K562 (cell line): ENCODE measurements around the gene DHDDS. TPM values are rescaled to one million over a fixed set of nuclear protein-coding genes. Genes with fewer than 3 reads are reported as not detected.
A peak's percentile ranks its signal among the peaks of the same experiment; 100 is the strongest.

Experiments
- BCL6 ChIP-seq: fragments of 250-450 bp; sonication (Bioruptor Pico); IDR thresholded peaks from 2 replicates; pipeline ENCODE4 v1.4.0; 2020
- C11orf30 ChIP-seq: fragments of 450-650 bp; IDR thresholded peaks from 2 replicates; pipeline ENCODE4 v1.6.1; 2016; ENCODE audit warnings: low read depth, mild to moderate bottlenecking
- CBX3 ChIP-seq, 2 experiments: IDR thresholded peaks; 1 replicate in 1 of 2; 2 replicates in 1 of 2; pipeline ENCODE4 v1.6.1; 2012; ENCODE audit warnings: inconsistent platforms in 2 of 2, low read length in 2 of 2, borderline replicate concordance in 1 of 2, control low read depth in 1 of 2
- CEBPG ChIP-seq, 3 experiments: fragments of 200-800 bp in 1 of 3; sonication (Bioruptor generic) in 1 of 3; sonication (generic) in 1 of 3; formaldehyde crosslinking in 1 of 3; IDR thresholded peaks in 2 of 3; conservative IDR thresholded peaks in 1 of 3; 2 replicates each; pipeline versions ENCODE4 v1.6.1 to v1.8.0; 2016 to 2022; ENCODE audit warnings: missing compliant biosample characterization in 2 of 3, missing genetic modification characterization in 2 of 3, mild to moderate bottlenecking in 1 of 3, missing genetic modification reagents in 1 of 3
- CREBBP ChIP-seq: IDR thresholded peaks from one replicate; pipeline ENCODE4 v1.6.1; 2012; ENCODE audit warnings: low read depth, mild to moderate bottlenecking, control low read depth, inconsistent platforms, low read length
- CSDE1 ChIP-seq, 2 experiments: fragments of 450-650 bp; IDR thresholded peaks; 2 replicates each; pipeline ENCODE4 v1.6.1; 2016; ENCODE audit warnings: mild to moderate bottlenecking in 1 of 2
- CTCF ChIP-seq, 3 experiments: IDR thresholded peaks in 2 of 3; conservative IDR thresholded peaks in 1 of 3; 2 replicates each; pipeline ENCODE4 v1.5.1; 2011 to 2012; ENCODE audit warnings: low read length in 3 of 3, mild to moderate bottlenecking in 3 of 3, control low read depth in 2 of 3, improper control_type of control experiment in 1 of 3, inconsistent platforms in 1 of 3, low read depth in 1 of 3, mixed read lengths in 1 of 3, moderate library complexity in 1 of 3; ENCODE audit not compliant: insufficient read depth in 2 of 3
- DDX20 ChIP-seq: fragments of 450-650 bp; IDR thresholded peaks from 2 replicates; pipeline ENCODE4 v1.6.1; 2016; ENCODE audit warnings: missing genetic modification characterization, low read depth, mild to moderate bottlenecking, missing compliant biosample characterization, moderate library complexity
- DIDO1 ChIP-seq: fragments of 450-650 bp; IDR thresholded peaks from 2 replicates; pipeline ENCODE4 v1.6.1; 2016; ENCODE audit warnings: low read depth, missing biosample characterization, missing genetic modification characterization
- ELF4 ChIP-seq: fragments of 450-650 bp; formaldehyde crosslinking; IDR thresholded peaks from 2 replicates; pipeline ENCODE4 v1.4.0; 2022; ENCODE audit warnings: missing genetic modification characterization
- HES1 ChIP-seq: fragments of 450-650 bp; IDR thresholded peaks from 2 replicates; pipeline ENCODE4 v1.6.1; 2016; ENCODE audit warnings: low read depth, mild to moderate bottlenecking, moderate library complexity
- HNRNPUL1 ChIP-seq: fragments of 200-400 bp; formaldehyde crosslinking; IDR thresholded peaks from 2 replicates; pipeline ENCODE4 v1.6.1; 2017; ENCODE audit warnings: low read length
- MAZ ChIP-seq, 2 experiments: fragments of 450-650 bp in 1 of 2; sonication (generic) in 1 of 2; formaldehyde crosslinking; IDR thresholded peaks in 1 of 2; conservative IDR thresholded peaks in 1 of 2; 2 replicates each; pipeline versions ENCODE4 v1.4.0 to v1.5.0; 2020; ENCODE audit warnings: mild to moderate bottlenecking in 1 of 2, missing genetic modification reagents in 1 of 2
- MECOM ChIP-seq: fragments of 250-450 bp; sonication (Bioruptor Pico); IDR thresholded peaks from 2 replicates; pipeline ENCODE4 v1.8.0; 2022; ENCODE audit warnings: inconsistent platforms
- NFYB ChIP-seq: IDR thresholded peaks from 2 replicates; pipeline ENCODE4 v1.6.1; 2011; ENCODE audit warnings: mild to moderate bottlenecking, moderate library complexity; ENCODE audit not compliant: insufficient read length; ENCODE audit errors: extremely low read depth
- PTTG1 ChIP-seq: fragments of 450-650 bp; IDR thresholded peaks from 2 replicates; pipeline ENCODE4 v1.6.1; 2016; ENCODE audit warnings: low read depth, mild to moderate bottlenecking, missing genetic modification characterization, missing compliant biosample characterization
- RCOR1 ChIP-seq, 2 experiments: IDR thresholded peaks; 2 replicates each; pipeline ENCODE4 v1.6.1; 2012; ENCODE audit warnings: low read depth in 2 of 2, low read length in 2 of 2, borderline replicate concordance in 1 of 2, improper control_type of control experiment in 1 of 2
- SAFB ChIP-seq: fragments of 200-400 bp; formaldehyde crosslinking; IDR thresholded peaks from 2 replicates; pipeline ENCODE4 v1.6.1; 2017; ENCODE audit warnings: low read depth, low read length, borderline replicate concordance
- SP2 ChIP-seq: IDR thresholded peaks from 2 replicates; pipeline ENCODE4 v1.6.1; 2011; ENCODE audit warnings: mild to moderate bottlenecking, low read depth, low read length, moderate library complexity; ENCODE audit not compliant: poor library complexity, severe bottlenecking; ENCODE audit errors: extremely low read depth
- SPI1 ChIP-seq: IDR thresholded peaks from 2 replicates; pipeline ENCODE4 v1.6.1; 2011; ENCODE audit warnings: low read depth, low read length, control low read depth, borderline replicate concordance
- ZBTB11 ChIP-seq, 3 experiments: fragments of 200-800 bp in 1 of 3; fragments of 250-450 bp in 1 of 3; fragments of 450-650 bp in 1 of 3; sonication (Bioruptor Pico) in 1 of 3; sonication (Bioruptor generic) in 1 of 3; formaldehyde crosslinking in 1 of 3; IDR thresholded peaks; 2 replicates each; pipeline versions ENCODE4 v1.6.1 to v1.8.0; 2016 to 2022; ENCODE audit warnings: mild to moderate bottlenecking in 2 of 3, missing genetic modification characterization in 2 of 3, missing compliant biosample characterization in 1 of 3, moderate library complexity in 1 of 3
- ZNF436 ChIP-seq: fragments of 250-450, 450-650 bp; sonication (Bioruptor Pico); formaldehyde crosslinking; IDR thresholded peaks from 2 replicates; pipeline ENCODE4 v1.7.0; 2020; ENCODE audit warnings: mild to moderate bottlenecking
- ZZZ3 ChIP-seq: fragments of 450-650 bp; IDR thresholded peaks from 2 replicates; pipeline ENCODE4 v1.6.1; 2016; ENCODE audit warnings: antibody characterized with exemption, mild to moderate bottlenecking, moderate library complexity
- polyA plus RNA-seq, 8 experiments: library from polyadenylated mRNA; depleted of rRNA in 4 of 8; stranded (reverse) in 5 of 8; unstranded in 3 of 8; fragments of >200 nt; fragmentation: Nextera tagmentation in 2 of 8; fragmentation: Illumina TruSeq in 1 of 8; extraction: Ambion mirVana in 2 of 8; extraction: Trizol in 1 of 8; gene quantifications; 2 replicates each; pipeline versions ENCODE4 v1.2.1 to v1.2.3, GENCODE V29; 2011 to 2014; ENCODE audit warnings: inconsistent platforms in 1 of 8, missing spikeins in 1 of 8
- total RNA-seq, 7 experiments: library from RNA; depleted of rRNA in 6 of 7; stranded (reverse); fragments of >200 nt in 6 of 7; fragmentation: Illumina TruSeq in 2 of 7; extraction: Trizol in 2 of 7; gene quantifications; 2 replicates each; pipeline versions ENCODE4 v1.2.1 to v1.2.3, GENCODE V29; 2011 to 2021; ENCODE audit warnings: low replicate concordance in 1 of 7

The DHDDS gene
- total and polyA plus RNA-seq, 9 of the 15 experiments (the other 6 are each of a cell fraction or from before 2014, with no cell fraction given), result 33.3 to 55.0 (median 44.3) TPM

- TF ChIP-seq SPI1 (no peak), SAFB (no peak), RCOR1 (IDR thresholded peaks at IDR 0.05; ENCODE audit: borderline replicate concordance in 1 of 2, low read depth in 2 of 2, low read length in 2 of 2) (peak; percentile 61 to 97; a peak in 3 of 4 replicates), ELF4 (no peak), CEBPG (CRISPR knock-in tag; IDR thresholded peaks at IDR 0.05) (peak; percentile 99), CEBPG (tag; conservative IDR thresholded peaks at IDR 0.05 in 1 of 2, IDR thresholded peaks at IDR 0.05 in 1 of 2) (peak; percentile 92 to 98), PTTG1 (tag) (no peak), CTCF (IDR thresholded peaks at IDR 0.05 in 2 of 3, conservative IDR thresholded peaks at IDR 0.05 in 1 of 3; ENCODE audit: insufficient read depth in 2 of 3, low read depth in 1 of 3, low read length in 3 of 3) (no peak), ZBTB11 (CRISPR knock-in tag; IDR thresholded peaks at IDR 0.05) (no peak), HNRNPUL1 (no peak), ZZZ3 (no peak), MAZ (CRISPR knock-in tag; conservative IDR thresholded peaks at IDR 0.05 in 1 of 2, IDR thresholded peaks at IDR 0.05 in 1 of 2) (peak in 1 of 2 experiments; percentile 15; a peak in 1 of 4 replicates), SP2 (no peak), HES1 (peak; percentile 55; the same call in 1 of the 2 replicates), CBX3 (IDR thresholded peaks at IDR 0.05; ENCODE audit: borderline replicate concordance in 1 of 2, low read length in 2 of 2) (no peak), MECOM (no peak), NFYB (no peak), CSDE1 (IDR thresholded peaks at IDR 0.05) (no peak), DDX20 (tag) (no peak), CREBBP (no peak), ZNF436 (no peak), BCL6 (no peak), C11orf30 (no peak), DIDO1 (tag) (no peak)
Observed at GRCh38 chr1:26387447-26387846, 44.7 kb upstream of the DHDDS start (continued).
